Dermis microvascular lymphatic vessel endothelial cell (primary cell): ENCODE results near the gene CAPS2. TPM values are rescaled to one million over a fixed set of nuclear protein-coding genes. Genes with fewer than 3 reads are reported as not detected.

ENCODE experiments used
- DNase-seq, 2 donors: peaks; one replicate each; pipeline versions ENCODE4 v3.0.0 to v3.0.0-alpha.2; 2010; ENCODE audit warnings: low read depth in 2 of 2
- total RNA-seq: library from RNA; depleted of rRNA; stranded (reverse); fragments of >200 nt; gene quantifications from 2 replicates; pipeline ENCODE4 v1.2.1, GENCODE V29; 2014

CAPS2 gene
- total RNA-seq, 1 donor from 2014 or later: 0.26 TPM

DNA sequence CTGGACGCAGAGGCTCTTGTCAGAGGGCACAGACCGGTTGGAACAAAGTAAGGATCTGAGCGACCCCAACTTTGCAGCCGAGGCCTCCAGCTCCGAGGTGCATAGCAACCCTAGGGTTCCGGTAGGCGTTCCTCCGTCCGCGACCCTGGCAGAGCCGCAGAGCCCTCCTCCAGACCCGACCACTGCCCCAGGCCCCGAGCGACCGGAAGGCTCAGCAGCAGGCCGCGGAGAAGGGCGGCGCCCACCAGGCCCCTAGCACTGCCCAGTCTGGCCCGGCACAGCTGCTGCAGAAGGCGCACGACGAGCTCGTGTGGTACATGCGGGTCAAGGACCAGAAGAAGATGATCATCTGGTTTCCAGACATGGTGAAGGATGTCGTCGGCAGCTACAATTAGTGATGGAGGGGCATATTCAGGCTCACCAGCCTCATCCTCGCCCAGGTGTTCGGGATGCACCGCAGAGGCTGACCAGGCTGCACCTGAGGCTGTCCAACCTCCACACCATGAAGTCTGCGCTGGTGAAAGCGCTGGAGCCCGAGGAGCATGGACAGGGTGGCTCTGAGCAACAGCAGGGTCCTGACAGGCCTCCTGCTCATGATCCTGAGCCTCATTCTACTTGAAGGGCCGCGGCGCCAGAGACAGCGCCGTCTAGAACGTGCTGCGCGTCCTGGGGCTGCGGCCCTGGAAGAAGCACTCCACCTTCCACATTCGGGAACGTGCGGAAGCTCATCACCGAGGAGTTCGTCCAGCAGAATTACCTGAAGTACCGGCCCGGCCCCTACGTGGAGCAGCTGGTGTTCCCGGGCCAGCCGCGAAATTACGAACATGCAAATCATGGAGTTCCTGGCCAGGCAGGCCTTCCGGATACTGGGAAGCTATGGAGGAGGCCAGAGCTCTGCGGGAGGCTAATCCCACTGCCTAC is 24.5 kb downstream of the CAPS2 start:
- no peak for DNase-seq

DNA sequence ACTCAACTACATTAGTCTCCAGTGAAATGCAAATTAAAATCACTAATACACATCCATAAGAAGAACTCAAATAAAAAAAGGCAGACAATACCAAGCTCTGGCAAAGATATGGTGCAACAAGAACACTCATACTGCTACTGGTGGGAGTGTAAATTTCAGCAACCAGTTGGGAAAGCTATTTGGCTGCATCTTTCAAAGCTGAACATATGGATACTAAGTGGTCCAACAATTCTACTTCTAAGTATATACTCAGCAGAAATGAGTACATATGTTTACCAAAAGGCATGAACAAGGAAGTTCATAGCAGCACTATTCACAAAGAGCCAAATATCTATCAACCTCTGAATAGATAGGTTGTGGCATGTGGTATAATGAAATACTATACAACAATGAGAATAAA is 27.3 kb downstream of the CAPS2 start:
- no peak for DNase-seq

DNA sequence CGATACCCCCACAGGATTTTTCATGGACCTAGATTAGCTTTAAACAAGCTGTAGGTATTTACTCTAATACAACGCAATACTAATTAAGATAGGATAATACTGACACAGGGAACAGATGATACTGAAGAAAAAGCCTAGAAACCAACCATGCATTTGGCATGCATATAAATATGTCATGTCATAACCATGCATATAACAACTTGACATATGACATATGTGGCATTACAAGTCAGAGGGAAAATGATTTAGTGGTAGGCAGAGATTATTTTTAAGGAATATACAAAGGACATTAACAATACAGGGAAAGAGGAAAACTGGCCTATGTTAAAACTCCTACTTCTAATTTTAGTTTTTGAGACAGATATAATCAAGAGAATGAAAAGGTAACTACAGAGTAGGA is 27.9 kb downstream of the CAPS2 start:
- DNase-seq: no peak

DNA sequence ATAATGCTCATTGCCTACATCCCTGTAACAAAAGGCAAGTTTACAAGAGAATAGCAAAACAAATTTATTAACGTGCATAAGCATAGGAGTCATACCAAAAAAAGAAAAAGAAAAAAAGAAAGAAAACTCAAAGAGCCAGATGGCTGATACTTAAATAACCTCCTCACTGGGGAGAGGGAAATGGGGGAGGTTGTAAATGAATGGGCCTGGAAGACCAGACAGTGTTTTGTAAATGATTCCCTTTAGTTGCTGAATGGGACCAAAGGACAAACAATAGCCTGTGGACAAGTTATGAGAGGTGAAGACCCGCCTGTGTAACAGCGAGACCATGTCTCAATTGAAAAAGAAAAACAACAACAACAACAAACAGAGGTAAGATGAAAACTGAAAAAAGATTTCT is 35.3 kb downstream of the CAPS2 start:
- no peak for DNase-seq

DNA sequence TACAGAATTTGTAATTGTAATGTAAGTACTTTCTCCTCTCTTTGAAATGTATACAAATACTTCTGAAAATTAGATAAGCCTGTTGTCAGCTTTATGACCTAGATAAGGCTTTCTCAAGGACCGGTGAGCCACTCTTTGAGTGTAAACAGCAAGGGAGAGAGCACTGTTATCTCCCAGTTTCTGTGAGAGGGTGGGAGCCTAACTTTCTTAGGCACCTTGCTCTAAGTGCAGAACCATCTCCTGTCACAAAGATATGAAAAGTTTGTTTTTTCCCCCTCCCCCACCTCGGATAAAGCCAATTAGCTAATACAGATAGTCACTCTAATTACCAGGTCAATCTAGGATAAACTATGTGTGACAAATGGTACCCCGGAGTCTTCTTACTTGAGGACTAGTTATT is 35.8 kb downstream of the CAPS2 start:
- DNase-seq: no peak

DNA sequence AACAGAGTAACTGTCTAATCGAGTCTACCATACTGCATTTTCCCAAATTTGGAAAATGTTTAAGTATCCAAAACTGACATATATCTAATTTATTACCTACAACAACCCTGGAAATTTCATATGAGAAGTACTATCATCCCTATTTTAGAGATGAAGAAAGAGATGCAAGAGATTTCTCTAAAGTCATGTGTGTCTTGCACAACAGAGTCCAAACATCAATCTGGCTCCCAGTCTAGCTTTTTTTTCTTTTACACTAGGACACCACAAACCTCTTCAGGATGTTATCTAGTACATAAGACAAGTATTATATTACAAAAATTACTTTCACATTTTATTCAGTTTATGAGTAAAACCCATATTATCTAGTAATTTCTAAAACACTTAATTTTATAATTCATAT is 39.1 kb downstream of the CAPS2 start:
- no peak for DNase-seq

DNA sequence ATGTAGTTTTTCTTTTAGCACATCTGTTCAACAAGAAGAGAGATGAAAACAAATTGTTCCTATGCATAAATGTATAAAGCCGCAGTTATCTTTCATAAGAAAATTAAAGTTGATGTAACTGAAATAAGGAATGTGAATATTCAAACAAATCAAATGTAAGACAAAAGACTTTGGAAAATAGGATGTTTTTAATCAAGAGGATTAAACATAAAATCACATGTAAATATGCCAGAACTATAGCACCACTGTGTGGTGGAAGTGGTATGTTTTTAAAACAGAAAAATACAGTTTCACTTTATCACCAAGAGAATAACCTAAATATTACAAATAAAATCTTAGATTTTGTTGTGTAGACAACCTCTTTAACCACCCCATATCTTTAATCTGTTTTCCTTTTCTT is 40.4 kb downstream of the CAPS2 start:
- no peak for DNase-seq

DNA sequence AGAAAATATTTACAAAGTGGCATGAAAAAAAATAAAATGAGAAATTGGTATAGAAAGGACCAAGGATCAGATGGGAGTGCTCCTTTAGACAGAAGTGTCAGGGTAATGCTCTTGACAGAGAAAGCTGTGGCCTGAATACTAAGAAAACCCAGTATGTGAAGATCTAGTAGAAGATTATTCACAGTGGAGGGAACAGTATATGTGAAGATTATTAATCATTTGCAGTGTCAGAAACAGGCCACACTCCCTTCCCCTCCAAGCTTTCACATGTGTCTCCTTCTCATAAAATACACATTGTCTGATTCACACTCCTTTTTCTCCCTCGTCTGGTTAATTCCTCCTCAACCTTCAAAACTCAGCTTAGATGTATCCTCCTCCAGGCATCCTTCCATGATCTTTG is 41.3 kb downstream of the CAPS2 start:
- DNase-seq: no peak

DNA sequence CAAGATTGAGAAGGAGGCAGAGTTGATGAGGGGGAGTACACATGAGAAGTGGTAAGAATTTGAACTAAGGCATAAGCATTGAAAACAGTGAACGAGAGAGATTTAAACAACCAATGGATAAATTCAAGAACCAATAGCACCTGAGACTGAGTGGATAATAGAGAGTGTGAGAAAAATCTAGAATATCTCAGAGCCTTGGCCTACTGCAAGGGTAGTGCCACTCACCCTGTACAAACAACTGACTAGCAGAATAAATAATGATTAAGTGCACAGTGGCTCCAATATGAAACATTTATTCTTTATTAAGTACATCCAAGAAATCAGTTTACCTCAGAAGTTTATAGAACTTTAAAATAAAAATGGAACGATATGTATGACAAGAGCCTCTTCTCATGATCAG is 54.4 kb downstream of the CAPS2 start:
- no peak for DNase-seq

DNA sequence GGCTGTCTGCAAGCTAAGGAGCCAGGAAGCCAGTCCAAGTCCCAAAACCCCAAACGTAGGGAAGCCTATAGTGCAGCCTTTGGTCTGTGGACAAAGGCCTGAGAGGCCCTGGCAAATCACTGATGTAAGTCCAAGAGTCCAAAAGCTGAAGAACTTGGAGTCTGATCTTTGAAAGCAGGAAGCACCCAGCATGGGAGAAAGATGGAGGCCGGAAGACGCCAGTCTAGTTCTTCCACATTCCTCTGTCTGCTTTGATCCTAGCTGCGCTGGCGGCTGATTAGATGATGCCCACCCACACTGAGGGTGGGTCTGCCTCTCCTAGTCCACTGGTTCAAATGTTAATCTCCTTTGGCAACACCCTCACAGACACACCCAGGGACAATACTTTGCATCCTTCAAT is 58.5 kb downstream of the CAPS2 start:
- no peak for DNase-seq

DNA sequence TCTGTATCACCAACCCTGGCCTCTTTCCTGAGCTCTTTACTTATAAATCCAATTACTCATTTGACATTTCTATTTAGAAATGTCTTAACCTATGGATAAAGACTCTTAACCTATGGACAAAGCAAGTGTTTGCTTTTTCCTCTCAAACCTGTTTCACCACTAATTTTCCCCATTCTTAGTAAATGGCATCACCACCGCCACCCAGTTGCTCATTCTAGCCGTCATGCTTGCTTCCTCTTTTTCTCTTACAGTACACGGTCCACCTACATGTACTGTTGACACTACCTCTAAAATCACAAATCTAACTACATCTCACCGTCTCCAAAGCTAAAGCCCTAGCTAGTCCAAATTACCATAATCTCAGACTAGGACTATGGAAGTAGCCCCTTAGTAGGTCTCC is 60.0 kb downstream of the CAPS2 start:
- DNase-seq: no peak

DNA sequence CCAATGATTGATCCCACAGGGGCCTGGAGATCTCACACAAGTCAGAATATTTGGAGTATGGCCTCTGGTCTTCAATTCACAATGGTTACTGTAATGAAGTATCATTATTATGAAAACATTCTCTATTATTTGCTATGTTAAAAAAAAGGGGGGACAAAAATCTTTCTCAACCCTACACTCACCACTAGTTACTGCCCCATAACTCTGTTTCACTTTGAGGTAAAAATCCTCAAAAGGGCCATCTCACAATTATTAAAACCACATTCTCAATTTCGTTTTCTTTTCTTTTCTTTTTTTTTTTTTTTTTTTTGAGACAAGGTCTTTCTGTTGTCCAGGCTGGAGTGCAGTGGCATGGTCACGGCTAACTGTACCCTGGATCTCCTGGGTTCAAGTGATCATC is 60.9 kb downstream of the CAPS2 start:
- no peak for DNase-seq

DNA sequence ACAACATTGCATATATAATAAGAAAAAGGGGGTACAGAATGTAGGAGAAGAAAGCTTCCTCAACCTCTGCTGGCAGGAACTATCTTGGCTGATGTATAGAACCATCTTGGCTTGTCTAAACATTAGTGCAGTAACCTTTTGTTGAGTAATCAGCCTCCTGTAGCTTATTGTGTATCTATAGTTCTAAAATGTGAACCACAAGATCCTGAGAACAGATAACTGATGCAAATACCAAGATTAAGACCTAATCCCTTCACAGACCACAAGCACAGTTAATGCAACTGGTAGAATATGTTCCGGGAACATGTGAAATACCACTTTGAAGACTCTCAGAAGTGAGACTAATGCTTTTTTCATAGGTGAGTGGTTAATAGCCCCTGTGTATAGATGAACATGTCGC is 69.8 kb downstream of the CAPS2 start:
- no peak for DNase-seq

DNA sequence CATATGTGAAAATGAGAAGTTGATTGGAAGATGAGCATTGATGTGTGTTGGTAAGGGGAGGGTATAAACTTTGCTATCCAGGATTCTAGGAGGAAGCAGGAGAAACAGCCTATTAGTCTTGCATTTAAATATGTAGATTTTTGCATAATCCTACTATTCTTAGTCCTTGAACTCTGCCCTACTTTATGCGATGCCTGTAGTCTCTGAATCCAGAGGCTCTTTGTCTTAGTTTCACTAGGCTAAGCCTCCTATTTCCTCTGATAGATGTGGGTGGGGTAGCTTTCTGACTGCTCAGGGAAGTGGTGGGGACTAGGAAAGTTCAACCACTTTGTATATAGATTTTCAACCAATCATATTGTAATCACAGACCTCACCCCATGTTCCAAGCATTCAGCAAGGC is 71.0 kb downstream of the CAPS2 start:
- no peak for DNase-seq

DNA sequence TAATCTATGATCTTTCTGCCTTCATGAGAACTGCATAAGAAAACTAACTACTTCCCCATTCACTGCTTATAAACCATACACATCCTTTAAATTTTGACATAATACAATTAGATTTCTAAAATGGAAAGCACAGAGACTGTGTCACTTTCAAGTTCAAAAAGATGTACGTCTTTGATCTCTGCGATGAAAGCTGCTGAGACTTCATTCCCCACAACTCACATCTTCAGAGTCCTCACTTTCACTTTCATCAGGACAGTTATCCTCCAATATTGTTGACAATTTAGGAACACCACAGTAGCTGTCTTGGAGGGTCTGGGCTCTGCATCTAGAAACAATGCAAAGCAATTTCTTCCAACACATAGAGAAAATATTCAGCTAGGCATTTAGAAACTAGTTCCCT is 72.6 kb downstream of the CAPS2 start:
- no peak for DNase-seq

DNA sequence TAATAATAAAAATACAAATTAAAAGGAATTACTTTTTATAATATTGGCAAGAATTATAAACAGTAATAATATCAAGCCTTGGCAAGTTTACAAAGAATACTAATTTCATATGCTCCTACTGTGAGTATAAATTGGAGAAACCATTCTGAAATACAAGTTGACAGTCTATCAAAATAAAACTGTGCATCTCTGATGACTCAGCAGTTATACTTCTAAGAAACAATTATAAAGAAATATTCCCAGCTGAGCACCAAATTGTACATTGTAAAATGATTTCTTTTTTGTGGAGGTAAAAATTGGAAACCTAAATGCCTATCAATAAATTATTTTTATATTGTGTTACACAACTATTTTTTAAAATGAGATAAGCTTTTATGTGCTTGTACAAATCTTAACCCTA is 85.0 kb downstream of the CAPS2 start:
- no peak for DNase-seq

DNA sequence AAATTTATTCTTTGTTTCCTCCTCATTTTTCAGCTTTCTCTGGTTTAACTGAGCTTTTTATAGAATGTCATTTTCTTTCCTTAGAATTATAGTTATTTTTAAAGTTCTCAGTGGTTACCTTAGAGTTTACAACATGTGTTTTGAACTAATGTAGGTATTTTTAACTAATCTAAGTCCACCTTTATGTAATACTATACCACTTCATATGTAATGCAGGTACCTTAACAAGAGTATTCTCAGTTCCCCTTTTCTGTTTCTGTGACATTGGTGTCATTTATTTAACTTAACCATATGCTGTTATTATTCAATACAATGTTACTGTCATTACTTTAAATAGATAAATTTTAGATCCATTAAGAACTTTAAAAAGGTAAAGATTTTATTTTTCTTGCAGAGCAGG is 90.1 kb downstream of the CAPS2 start:
- DNase-seq: no peak

DNA sequence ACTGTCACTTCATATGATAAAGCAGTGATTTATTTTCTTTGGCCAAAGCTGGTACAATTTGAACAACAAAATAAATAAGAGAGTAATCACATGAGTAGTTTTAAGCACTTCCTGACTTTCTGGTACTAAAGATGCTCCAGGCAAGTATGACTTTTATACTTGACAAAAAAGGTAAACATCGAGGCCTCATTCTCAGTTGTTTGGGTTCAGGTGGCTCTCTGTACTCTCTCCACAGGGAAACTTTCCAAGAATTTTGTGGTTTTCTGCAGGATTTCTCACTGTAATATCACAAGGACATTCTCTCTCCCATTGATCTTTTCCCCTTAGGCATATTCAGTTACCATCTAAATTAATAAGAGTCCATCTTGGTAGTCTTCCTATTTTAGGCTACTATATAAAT is 93.9 kb downstream of the CAPS2 start:
- no peak for DNase-seq

DNA sequence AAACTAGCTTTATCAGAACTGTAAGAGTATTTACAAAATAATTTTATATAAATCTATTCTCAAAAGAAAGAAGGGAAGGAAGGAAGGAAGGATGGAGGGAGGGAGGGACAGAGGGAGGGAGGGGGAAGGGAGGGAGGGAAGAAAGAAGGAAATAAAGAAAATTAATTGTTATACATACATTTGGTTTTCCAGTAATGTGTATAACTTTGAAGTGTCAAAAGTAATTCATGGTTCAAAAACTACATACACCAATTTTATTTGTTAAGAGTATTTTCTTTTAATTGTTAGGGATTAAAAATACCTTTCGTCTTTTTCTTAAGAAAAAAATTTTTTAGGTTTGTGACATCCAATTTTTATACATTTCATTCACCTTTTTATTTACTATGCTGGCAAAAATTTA is 103.0 kb downstream of the CAPS2 start:
- DNase-seq: no peak

Other genes with a start within 250 kb of the CAPS2 start
- gene KCNC2, start 120.5 kb downstream of the CAPS2 start, total RNA-seq: not detected in 2 replicates
- gene GLIPR1L1, start 4.3 kb upstream of the CAPS2 start, total RNA-seq: not detected in 2 replicates
- under 0.01 and 0.13 TPM in 2 replicates for gene GLIPR1L2, start 60.8 kb upstream of the CAPS2 start, total RNA-seq
- gene GLIPR1, start 150.4 kb upstream of the CAPS2 start, total RNA-seq: 1.3 TPM in 2 replicates
- 19.1 and 19.3 TPM in 2 replicates for gene KRR1, start 181.3 kb upstream of the CAPS2 start, total RNA-seq